Uterus (tissue), 2 donors: ENCODE measurements around the gene GGACT.

Experiments used
- POLR2A ChIP-seq, 2 donors: fragments of 450-650 bp; IDR thresholded peaks; one replicate each; pipeline ENCODE4 v1.6.1; 2016; ENCODE audit warnings: antibody characterized with exemption in 2 of 2, mild to moderate bottlenecking in 1 of 2, moderate library complexity in 1 of 2
- TF ChIP-seq, protein P1 (sequence below), 4 experiments: fragments of 200-600 bp in 2 of 4; fragments of 450-650 bp in 2 of 4; sonication (generic) in 2 of 4; IDR thresholded peaks; one replicate each; pipeline ENCODE4 v1.5.1; 2016 to 2019; ENCODE audit warnings: antibody characterized with exemption in 4 of 4, mild to moderate bottlenecking in 2 of 4, moderate library complexity in 1 of 4

DNA sequence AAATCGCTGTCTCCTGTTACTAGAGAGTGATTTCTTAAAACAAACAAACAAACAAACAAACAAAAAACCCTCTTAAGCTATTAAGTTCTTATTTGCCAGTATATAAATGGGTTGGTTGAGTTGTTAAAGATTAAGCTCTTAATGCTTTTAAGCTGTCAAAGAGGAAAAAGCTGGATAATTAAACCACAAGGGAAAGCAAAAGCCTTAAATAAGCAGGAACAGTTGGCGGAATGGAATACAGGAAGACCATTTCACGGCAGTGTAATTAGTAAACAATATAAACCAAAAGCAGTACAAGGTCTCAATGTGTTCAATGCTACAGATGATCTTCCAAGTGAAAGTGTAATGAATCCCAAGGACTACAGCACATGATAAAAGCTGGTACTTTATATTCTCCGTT lies 32.2 kb upstream of the GGACT start:
- TF ChIP-seq, protein P1, sequence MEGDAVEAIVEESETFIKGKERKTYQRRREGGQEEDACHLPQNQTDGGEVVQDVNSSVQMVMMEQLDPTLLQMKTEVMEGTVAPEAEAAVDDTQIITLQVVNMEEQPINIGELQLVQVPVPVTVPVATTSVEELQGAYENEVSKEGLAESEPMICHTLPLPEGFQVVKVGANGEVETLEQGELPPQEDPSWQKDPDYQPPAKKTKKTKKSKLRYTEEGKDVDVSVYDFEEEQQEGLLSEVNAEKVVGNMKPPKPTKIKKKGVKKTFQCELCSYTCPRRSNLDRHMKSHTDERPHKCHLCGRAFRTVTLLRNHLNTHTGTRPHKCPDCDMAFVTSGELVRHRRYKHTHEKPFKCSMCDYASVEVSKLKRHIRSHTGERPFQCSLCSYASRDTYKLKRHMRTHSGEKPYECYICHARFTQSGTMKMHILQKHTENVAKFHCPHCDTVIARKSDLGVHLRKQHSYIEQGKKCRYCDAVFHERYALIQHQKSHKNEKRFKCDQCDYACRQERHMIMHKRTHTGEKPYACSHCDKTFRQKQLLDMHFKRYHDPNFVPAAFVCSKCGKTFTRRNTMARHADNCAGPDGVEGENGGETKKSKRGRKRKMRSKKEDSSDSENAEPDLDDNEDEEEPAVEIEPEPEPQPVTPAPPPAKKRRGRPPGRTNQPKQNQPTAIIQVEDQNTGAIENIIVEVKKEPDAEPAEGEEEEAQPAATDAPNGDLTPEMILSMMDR (IDR thresholded peaks at IDR 0.05), result no peak
- TF ChIP-seq POLR2A (IDR thresholded peaks at IDR 0.05), result no peak
